Common myeloid progenitor, CD34-positive (primary cell): ENCODE measurements around the gene UTP14A.

Source experiments
- CTCF ChIA-PET: fragments of 350-600 bp; sonication (Branson Sonifier 250); formaldehyde crosslinking; loops from one replicate; lab custom pipeline; 2021; ENCODE audit warnings: antibody characterized with exemption; lab: Charles Lee
- POLR2A ChIA-PET: fragments of 350-600 bp; sonication (Branson Sonifier 250); formaldehyde crosslinking; loops from one replicate; lab custom pipeline; 2021; ENCODE audit warnings: antibody characterized with exemption; lab: Charles Lee
- DNase-seq, 3 donors: peaks; one replicate each; pipeline versions ENCODE4 v3.0.0 to v3.0.0-alpha.2; 2013
- H3K27ac ChIP-seq, 2 experiments: 1 replicate in 1 of 2; 2 replicates in 1 of 2; pipeline ENCODE4 v1.7.0; 2013; ENCODE audit warnings: inconsistent platforms in 2 of 2, low read length in 2 of 2, mild to moderate bottlenecking in 2 of 2, low read depth in 1 of 2, moderate library complexity in 1 of 2; ENCODE audit not compliant: severe bottlenecking in 2 of 2, insufficient read depth in 1 of 2, poor library complexity in 1 of 2
- H3K27me3 ChIP-seq, 5 experiments: replicated peaks in 2 of 5; 1 replicate in 3 of 5; 2 replicates in 2 of 5; pipeline versions ENCODE4 v1.6.1 to v1.7.0; 2013; ENCODE audit warnings: low read length in 4 of 5, mild to moderate bottlenecking in 2 of 5, moderate library complexity in 2 of 5, inconsistent platforms in 1 of 5; ENCODE audit not compliant: insufficient read depth in 5 of 5, control insufficient read depth in 4 of 5
- H3K36me3 ChIP-seq, 4 experiments: 1 replicate in 2 of 4; 2 replicates in 2 of 4; pipeline versions ENCODE4 v1.6.1 to v1.7.0; 2013; ENCODE audit warnings: low read length in 3 of 4, control low read depth in 1 of 4, mild to moderate bottlenecking in 1 of 4; ENCODE audit not compliant: control insufficient read depth in 4 of 4, insufficient read depth in 4 of 4
- H3K4me1 ChIP-seq, 4 experiments: 1 replicate in 3 of 4; 2 replicates in 1 of 4; pipeline versions ENCODE4 v1.6.1 to v1.7.1; 2013; ENCODE audit warnings: low read length in 3 of 4, mild to moderate bottlenecking in 3 of 4, control low read depth in 1 of 4, inconsistent platforms in 1 of 4, moderate library complexity in 1 of 4; ENCODE audit not compliant: control insufficient read depth in 4 of 4, insufficient read depth in 4 of 4; ENCODE audit errors: control extremely low read depth in 1 of 4
- H3K4me3 ChIP-seq, 7 experiments: 1 replicate in 4 of 7; 2 replicates in 3 of 7; pipeline versions ENCODE4 v1.5.1 to v1.7.0; 2013; ENCODE audit warnings: mild to moderate bottlenecking in 7 of 7, low read length in 6 of 7, moderate library complexity in 6 of 7, inconsistent platforms in 2 of 7, low read depth in 2 of 7, control low read depth in 1 of 7; ENCODE audit not compliant: insufficient read depth in 4 of 7, control insufficient read depth in 1 of 7; ENCODE audit errors: extremely low read depth in 1 of 7
- H3K9me3 ChIP-seq, 5 experiments: 1 replicate in 4 of 5; 2 replicates in 1 of 5; pipeline versions ENCODE4 v1.6.1 to v1.7.1; 2013; ENCODE audit warnings: low read length in 4 of 5, mild to moderate bottlenecking in 2 of 5, inconsistent platforms in 1 of 5, low read depth in 1 of 5, moderate library complexity in 1 of 5; ENCODE audit not compliant: control insufficient read depth in 4 of 5, insufficient read depth in 2 of 5; ENCODE audit errors: control extremely low read depth in 1 of 5
- WGBS: methylation state at CpG from one replicate; pipeline ENCODE4 v1.1.5; 2013; ENCODE audit not compliant: insufficient coverage; 5-methylcytosine and 5-hydroxymethylcytosine counted together

Gene UTP14A

DNA sequence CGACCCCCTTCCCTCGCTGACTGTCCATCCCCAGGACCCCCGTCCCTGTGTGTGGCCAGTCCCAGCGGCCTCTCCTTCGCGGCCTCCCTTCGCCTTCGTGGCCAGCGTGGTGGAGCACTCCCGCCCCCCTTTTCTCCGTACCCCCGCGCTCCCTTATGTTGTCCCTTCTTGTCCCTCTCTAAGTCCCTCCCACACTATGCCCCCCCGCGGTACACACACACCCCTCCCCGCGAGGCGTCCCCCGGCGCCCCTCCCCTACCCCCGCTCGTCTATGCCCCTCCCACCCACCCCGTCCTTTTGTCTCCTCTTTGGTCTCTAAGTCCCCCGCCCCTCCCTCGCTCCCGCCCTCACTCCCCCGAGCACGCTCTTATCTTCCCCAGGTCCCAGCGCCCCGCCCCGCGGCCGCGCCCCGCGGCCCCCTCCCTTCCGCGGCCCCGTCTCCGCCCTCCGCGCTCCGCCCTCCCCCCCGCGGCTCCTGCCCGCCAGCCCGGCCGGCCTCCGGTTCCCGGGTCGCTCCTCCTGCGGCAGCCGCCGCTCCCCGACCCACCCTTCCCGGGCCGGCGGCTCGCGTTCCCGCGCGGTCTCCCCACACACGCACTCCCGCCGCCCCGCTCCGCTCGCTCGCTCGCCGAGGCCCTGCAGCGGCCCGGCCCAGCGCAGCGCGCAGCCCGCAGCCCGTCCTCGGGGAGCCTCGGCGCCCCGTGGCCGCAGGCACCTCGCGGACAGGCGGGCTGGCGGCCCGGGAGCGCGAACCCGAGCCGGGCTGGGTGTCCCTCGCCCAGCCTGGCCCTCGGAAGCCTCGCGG, 26.3 kb downstream of the UTP14A start:
- peak; percentile 89 to 95 (median 92) for DNase-seq
- H3K27ac ChIP-seq = peak overlapping the region in 1 of 2 experiments; percentile 72
- peaks cover 0 to 5% (median 0%) of the 10 kb centered on the region in 5 experiments for H3K27me3 ChIP-seq
- ChIA-PET POLR2A (interaction anchor here (1.1 kb wide), 1 partner anchor 51 kb away, joined by 4 read pairs; the partner anchor contains the start of gene BCORL1), CTCF (interaction anchor here (1.0 to 2.1 kb wide), 2 partner anchors 25 to 95 kb away, joined by 3 to 9 read pairs; no protein-coding TSS in a partner anchor)
- 29% methylated on average over 59 of the region's 97 CpGs for WGBS
- H3K4me1 ChIP-seq = peaks cover 0 to 8% (median 3%) of the 10 kb centered on the region in 4 experiments
- H3K9me3 ChIP-seq = no peaks in the 10 kb centered on the region
- peak overlapping the region; percentile 46 to 82 (median 66) for H3K4me3 ChIP-seq
- peaks cover 0 to 12% (median 5%) of the 10 kb centered on the region in 4 experiments for H3K36me3 ChIP-seq

DNA sequence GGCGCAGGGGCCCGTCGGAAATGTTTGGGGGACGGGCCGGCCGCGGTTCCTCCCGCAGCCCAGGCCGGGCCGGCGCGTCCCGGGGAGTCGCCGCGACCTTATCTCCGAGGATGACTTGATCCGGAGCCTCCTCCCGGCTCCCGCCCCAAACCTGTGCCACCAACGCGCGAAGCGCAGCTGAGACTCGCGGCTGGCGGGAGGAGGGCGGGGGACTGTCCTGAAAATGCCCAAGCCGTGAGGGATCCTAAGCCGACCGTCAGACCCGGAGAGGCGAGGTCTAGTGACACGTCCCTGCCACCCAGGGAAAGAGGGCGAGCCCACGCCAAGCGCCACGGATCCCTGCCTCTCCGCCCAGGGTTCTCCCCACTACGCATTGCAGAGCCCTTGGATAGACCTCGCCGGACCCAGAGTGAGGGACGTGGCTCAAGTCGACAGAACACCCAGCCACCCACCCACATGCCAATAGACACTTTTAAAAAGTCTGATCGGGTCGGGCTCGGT, 26.9 kb downstream of the UTP14A start:
- Histone ChIP-seq H3K4me3 (peak overlapping the region in 6 of 7 experiments; percentile 15 to 64 (median 32)), H3K27ac (no peak overlapping the region), H3K36me3 (peaks cover 0 to 9% (median 4%) of the 10 kb centered on the region in 4 experiments), H3K27me3 (peaks cover 0 to 5% (median 0%) of the 10 kb centered on the region in 5 experiments), H3K4me1 (peaks cover 0 to 8% (median 3%) of the 10 kb centered on the region in 4 experiments), H3K9me3 (no peaks in the 10 kb centered on the region)
- ChIA-PET CTCF (interaction anchor here (0.6 to 1.6 kb wide), 2 partner anchors 26 to 111 kb away, joined by 3 read pairs; no protein-coding TSS in a partner anchor), POLR2A (no interaction called here)
- peak in 2 of 3 donors; percentile 29 to 35 for DNase-seq
- WGBS = 49% methylated on average over 36 of the region's 47 CpGs

DNA sequence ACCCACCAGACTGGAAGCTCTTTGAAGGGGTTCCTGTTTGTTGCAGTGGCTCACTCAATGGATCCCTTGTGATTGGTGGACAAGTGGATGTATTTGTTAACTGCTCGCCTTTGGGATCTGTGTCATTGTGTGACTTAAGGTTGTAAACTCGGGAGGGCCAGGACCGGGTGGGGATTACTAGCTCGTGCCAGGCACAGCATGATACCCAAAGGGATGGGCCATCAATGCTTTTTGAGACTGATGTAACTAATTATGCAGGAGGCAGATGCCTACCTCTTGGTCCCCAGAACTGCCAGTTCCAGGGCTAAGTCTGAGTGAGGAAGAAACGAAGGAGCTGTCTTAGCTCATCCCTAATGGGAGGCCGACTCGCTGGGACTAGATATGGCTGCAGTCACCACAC, 27.7 kb downstream of the UTP14A start:
- H3K27me3 ChIP-seq = peaks cover 0 to 5% (median 0%) of the 10 kb centered on the region in 5 experiments
- H3K27ac ChIP-seq = no peak overlapping the region
- H3K9me3 ChIP-seq = no peaks in the 10 kb centered on the region
- ChIA-PET POLR2A (no interaction called here), CTCF (interaction anchor here (1.1 to 1.6 kb wide), 2 partner anchors 25 to 93 kb away, joined by 3 read pairs; no protein-coding TSS in a partner anchor)
- peaks cover 0 to 8% (median 4%) of the 10 kb centered on the region in 4 experiments for H3K36me3 ChIP-seq
- peaks cover 0 to 8% (median 3%) of the 10 kb centered on the region in 4 experiments for H3K4me1 ChIP-seq
- 86% methylated on average over 5 of the region's 7 CpGs for WGBS
- DNase-seq = no peak
- no peak overlapping the region for H3K4me3 ChIP-seq

DNA sequence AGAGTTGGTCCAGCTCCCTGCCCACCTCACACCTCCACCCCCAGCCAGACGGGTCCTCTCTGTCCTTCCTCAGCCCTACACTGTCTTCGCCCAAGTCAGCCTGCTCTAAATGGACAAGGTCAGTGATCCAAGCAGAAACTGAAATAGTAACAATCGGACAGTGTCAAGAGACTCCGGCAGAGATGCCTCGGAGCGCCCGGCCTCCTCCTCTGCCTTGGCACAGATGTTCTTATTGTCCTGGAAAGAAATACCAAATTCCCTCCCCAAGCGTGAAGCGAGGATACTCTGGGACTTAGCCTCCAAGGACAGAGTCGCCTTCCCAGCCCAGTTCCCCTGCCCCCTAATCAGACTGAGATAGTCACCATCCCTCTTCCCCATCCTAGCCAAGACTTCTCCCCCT, 28.5 kb downstream of the UTP14A start:
- CTCF ChIA-PET = interaction anchor here (1.0 to 1.6 kb wide), 3 partner anchors 12 to 92 kb away, joined by 3 read pairs; no protein-coding TSS in a partner anchor
- H3K9me3 ChIP-seq = no peaks in the 10 kb centered on the region
- H3K4me1 ChIP-seq = peaks cover 0 to 8% (median 3%) of the 10 kb centered on the region in 4 experiments
- peaks cover 0 to 5% (median 0%) of the 10 kb centered on the region in 5 experiments for H3K27me3 ChIP-seq
- DNase-seq = no peak
- H3K36me3 ChIP-seq = peaks cover 0 to 3% (median under 1%) of the 10 kb centered on the region in 4 experiments
- H3K4me3 ChIP-seq = no peak overlapping the region
- WGBS = 82% methylated on average over 7 of the region's 10 CpGs
- no peak overlapping the region for H3K27ac ChIP-seq
- POLR2A ChIA-PET = interaction anchor here (0.9 kb wide), 1 partner anchor 23 kb away, joined by 3 read pairs; no protein-coding TSS in a partner anchor

DNA sequence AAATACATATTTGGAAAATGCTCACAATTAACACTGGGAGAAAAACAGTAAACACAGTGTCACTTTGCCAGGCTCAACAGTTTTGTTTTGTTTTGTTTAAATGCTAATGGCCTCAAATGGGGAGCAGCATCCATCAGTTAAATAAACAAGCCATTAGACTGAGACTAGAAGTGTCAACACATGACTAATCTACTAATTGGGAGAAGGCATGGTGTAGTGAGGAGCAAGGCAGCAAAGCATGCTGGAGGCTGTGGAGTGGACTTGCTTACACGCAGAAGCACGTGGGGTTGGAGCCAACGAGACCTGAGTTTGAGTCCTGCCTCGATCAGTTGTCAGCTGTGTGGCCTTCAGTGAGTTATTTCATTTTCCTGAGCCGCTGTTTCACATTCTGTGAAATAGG, 29.0 kb downstream of the UTP14A start:
- WGBS = 84% methylated on average over 5 of the region's 5 CpGs
- Histone ChIP-seq H3K36me3 (no peaks in the 10 kb centered on the region), H3K9me3 (no peaks in the 10 kb centered on the region), H3K4me3 (no peak overlapping the region), H3K27ac (no peak overlapping the region), H3K27me3 (peaks cover 0 to 5% (median 0%) of the 10 kb centered on the region in 5 experiments), H3K4me1 (peaks cover 0 to 8% (median 3%) of the 10 kb centered on the region in 4 experiments)
- ChIA-PET POLR2A (interaction anchor here (0.9 kb wide), 1 partner anchor 22 kb away, joined by 3 read pairs; no protein-coding TSS in a partner anchor), CTCF (interaction anchor here (1.0 kb wide), 1 partner anchor 12 kb away, joined by 3 read pairs; no protein-coding TSS in a partner anchor)
- no peak for DNase-seq

DNA sequence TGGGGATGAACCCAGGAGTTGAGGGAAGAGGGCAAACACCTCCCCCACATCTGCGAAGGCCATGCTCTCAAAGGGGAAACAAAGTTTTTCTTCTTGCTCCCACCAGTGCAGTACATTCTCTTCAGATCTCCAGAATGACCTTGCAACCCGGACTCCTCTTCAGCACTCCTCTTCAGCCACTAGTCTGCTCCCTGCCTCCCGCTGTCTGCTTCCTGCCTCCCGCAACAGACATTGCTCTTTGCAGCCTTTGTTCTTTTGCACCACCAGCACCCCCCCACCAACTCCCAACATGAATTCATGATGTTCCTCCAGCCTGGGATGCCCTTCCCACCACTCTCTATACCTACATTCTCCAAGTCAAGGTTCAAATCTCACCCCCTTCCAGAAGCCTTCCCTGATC, 32.1 kb downstream of the UTP14A start:
- DNase-seq = no peak
- Histone ChIP-seq H3K36me3 (no peaks in the 10 kb centered on the region), H3K9me3 (no peaks in the 10 kb centered on the region), H3K4me1 (no peaks in the 10 kb centered on the region), H3K27ac (no peak overlapping the region), H3K4me3 (no peak overlapping the region), H3K27me3 (peaks cover 0 to 5% (median 0%) of the 10 kb centered on the region in 5 experiments)
- WGBS = 73% methylated on average over 4 of the region's 4 CpGs
- CTCF ChIA-PET = no interaction called here
- POLR2A ChIA-PET = no interaction called here
